Liver (tissue), 9 donors: ENCODE measurements around the gene TTF2. TPM values are rescaled to one million over a fixed set of nuclear protein-coding genes. Genes with fewer than 3 reads are reported as not detected.

Experiments used
- DNase-seq: peaks from one replicate; pipeline ENCODE4 v3.0.0-alpha.2; 2017; ENCODE audit warnings: low spot score
- H3K27ac ChIP-seq, 2 donors: one replicate each; pipeline ENCODE4 v1.7.0; 2013; ENCODE audit warnings: inconsistent platforms in 2 of 2, low read length in 2 of 2, control low read depth in 1 of 2, low read depth in 1 of 2, mild to moderate bottlenecking in 1 of 2
- H3K27me3 ChIP-seq, 4 donors: one replicate each; pipeline versions ENCODE4 v1.6.1 to v1.7.0; 2013; ENCODE audit warnings: low read length in 3 of 4, inconsistent platforms in 1 of 4, mild to moderate bottlenecking in 1 of 4, moderate library complexity in 1 of 4; ENCODE audit not compliant: control insufficient read depth in 4 of 4, insufficient read depth in 4 of 4
- H3K36me3 ChIP-seq, 4 donors: one replicate each; pipeline versions ENCODE4 v1.6.1 to v1.7.0; 2013; ENCODE audit warnings: low read length in 3 of 4, mild to moderate bottlenecking in 3 of 4, low read depth in 1 of 4, moderate library complexity in 1 of 4; ENCODE audit not compliant: control insufficient read depth in 4 of 4, insufficient read depth in 3 of 4
- H3K4me1 ChIP-seq, 4 donors: one replicate each; pipeline versions ENCODE4 v1.6.1 to v1.7.0; 2013; ENCODE audit warnings: low read length in 3 of 4, mild to moderate bottlenecking in 3 of 4, moderate library complexity in 1 of 4; ENCODE audit not compliant: control insufficient read depth in 4 of 4, insufficient read depth in 4 of 4
- H3K4me3 ChIP-seq, 3 donors: one replicate each; pipeline versions ENCODE4 v1.6.1 to v1.7.0; 2013; ENCODE audit warnings: low read length in 3 of 3, control low read depth in 1 of 3, low read depth in 1 of 3, mild to moderate bottlenecking in 1 of 3
- H3K9ac ChIP-seq, 2 donors: one replicate each; pipeline ENCODE4 v1.7.0; 2013; ENCODE audit warnings: low read length in 2 of 2, mild to moderate bottlenecking in 2 of 2, moderate library complexity in 2 of 2, control low read depth in 1 of 2, low read depth in 1 of 2
- H3K9me3 ChIP-seq, 4 donors: one replicate each; pipeline versions ENCODE4 v1.6.1 to v1.7.0; 2013; ENCODE audit warnings: low read length in 3 of 4; ENCODE audit not compliant: control insufficient read depth in 4 of 4
- ATF3 ChIP-seq: IDR thresholded peaks from 2 replicates; pipeline ENCODE4 v1.6.1; 2016; ENCODE audit warnings: antibody characterized with exemption
- CTCF ChIP-seq: fragments of 150-350 bp; IDR thresholded peaks from 2 replicates; pipeline ENCODE4 v1.5.1; 2017; ENCODE audit warnings: improper control_type of control experiment, low read depth, low read length; ENCODE audit not compliant: missing input control
- EGR1 ChIP-seq, 2 donors: IDR thresholded peaks; 2 replicates each; pipeline ENCODE4 v1.6.1; 2016 to 2018; ENCODE audit warnings: antibody characterized with exemption in 2 of 2, low read depth in 2 of 2
- FOXA1 ChIP-seq: IDR thresholded peaks from 2 replicates; pipeline ENCODE4 v1.6.1; 2016; ENCODE audit warnings: antibody characterized with exemption
- FOXA2 ChIP-seq: IDR thresholded peaks from 2 replicates; pipeline ENCODE4 v1.6.1; 2016; ENCODE audit warnings: antibody characterized with exemption
- GABPA ChIP-seq, 2 donors: IDR thresholded peaks in 1 of 2; conservative IDR thresholded peaks in 1 of 2; 2 replicates each; pipeline ENCODE4 v1.6.1; 2016; ENCODE audit warnings: antibody characterized with exemption in 2 of 2, mild to moderate bottlenecking in 1 of 2, moderate library complexity in 1 of 2
- HNF4A ChIP-seq, 2 donors: conservative IDR thresholded peaks; 2 replicates each; pipeline ENCODE4 v1.6.1; 2016; ENCODE audit warnings: antibody characterized with exemption in 2 of 2, mild to moderate bottlenecking in 2 of 2
- HNF4G ChIP-seq: IDR thresholded peaks from 2 replicates; pipeline ENCODE4 v1.6.1; 2016; ENCODE audit warnings: antibody characterized with exemption
- JUND ChIP-seq, 2 donors: IDR thresholded peaks; 2 replicates each; pipeline ENCODE4 v1.6.1; 2016; ENCODE audit warnings: antibody characterized with exemption in 2 of 2
- MAX ChIP-seq: IDR thresholded peaks from 2 replicates; pipeline ENCODE4 v1.6.1; 2016; ENCODE audit warnings: antibody characterized with exemption
- NR2F2 ChIP-seq: IDR thresholded peaks from 2 replicates; pipeline ENCODE4 v1.6.1; 2016; ENCODE audit warnings: antibody characterized with exemption
- RAD21 ChIP-seq, 2 donors: IDR thresholded peaks; 2 replicates each; pipeline ENCODE4 v1.6.1; 2016; ENCODE audit warnings: antibody characterized with exemption in 2 of 2, mild to moderate bottlenecking in 2 of 2
- REST ChIP-seq: IDR thresholded peaks from 2 replicates; pipeline ENCODE4 v1.6.1; 2016; ENCODE audit warnings: antibody characterized with exemption, mild to moderate bottlenecking
- RXRA ChIP-seq, 2 donors: IDR thresholded peaks; 2 replicates each; pipeline ENCODE4 v1.6.1; 2017 to 2018; ENCODE audit warnings: antibody characterized with exemption in 2 of 2, mild to moderate bottlenecking in 1 of 2
- SP1 ChIP-seq: IDR thresholded peaks from 2 replicates; pipeline ENCODE4 v1.6.1; 2018; ENCODE audit warnings: antibody characterized with exemption, mild to moderate bottlenecking
- TAF1 ChIP-seq: conservative IDR thresholded peaks from 2 replicates; pipeline ENCODE4 v1.6.1; 2016; ENCODE audit warnings: antibody characterized with exemption, mild to moderate bottlenecking
- YY1 ChIP-seq: IDR thresholded peaks from 2 replicates; pipeline ENCODE4 v1.6.1; 2016; ENCODE audit warnings: antibody characterized with exemption, mild to moderate bottlenecking
- ZBTB33 ChIP-seq: IDR thresholded peaks from 2 replicates; pipeline ENCODE4 v1.6.1; 2016; ENCODE audit warnings: antibody characterized with exemption
- WGBS: extraction: QIAGEN DNeasy Blood & Tissue Kit; methylation state at CpG from one replicate; pipeline ENCODE4 v1.1.7; 2013; 5-methylcytosine and 5-hydroxymethylcytosine counted together
- polyA plus RNA-seq, 2 donors: library from polyadenylated mRNA; stranded (reverse) in 1 of 2; unstranded in 1 of 2; fragments of 200-250 nt in 1 of 2; fragments of >200 nt in 1 of 2; fragmentation: Nextera tagmentation in 1 of 2; extraction: Ambion mirVana in 1 of 2; gene quantifications; one replicate each; pipeline versions ENCODE4 v1.2.1 to v1.2.3, GENCODE V29; 2013 to 2015
- total RNA-seq, 2 donors: library from RNA; depleted of rRNA; stranded (reverse); fragments of >200 nt; gene quantifications; one replicate each; pipeline ENCODE4 v1.2.3, GENCODE V29; 2014
- donor health status: healthy.
- donor health status: healthy.
- donor health status: healthy.
- donor health status: healthy.
- donor health status: healthy.

Gene TTF2
- total and polyA plus RNA-seq, 4 donors = 1.3 to 16.9 (median 2.8) TPM

GRCh38 chr1:117116090-117116783 lies 56.1 kb downstream of the TTF2 start:
- WGBS = 96% methylated on average over 13 of the region's 13 CpGs
- TF ChIP-seq HNF4G (no peak), CTCF (no peak), ZBTB33 (no peak), SP1 (no peak), ATF3 (no peak), MAX (no peak), RXRA (IDR thresholded peaks at IDR 0.05) (no peak), RAD21 (IDR thresholded peaks at IDR 0.05) (no peak), FOXA1 (no peak), JUND (IDR thresholded peaks at IDR 0.05) (no peak), REST (no peak), HNF4A (conservative IDR thresholded peaks at IDR 0.05) (no peak)
- no peak for DNase-seq
- Histone ChIP-seq H3K9ac (no peak overlapping the region), H3K9me3 (no peaks in the 10 kb centered on the region), H3K27ac (no peak overlapping the region), H3K4me1 (peaks cover 2 to 21% (median 13%) of the 10 kb centered on the region in 4 donors), H3K4me3 (no peak overlapping the region), H3K27me3 (no peaks in the 10 kb centered on the region), H3K36me3 (no peaks in the 10 kb centered on the region)

GRCh38 chr1:117116784-117117130 lies 56.6 kb downstream of the TTF2 start:
- H3K4me3 ChIP-seq = no peak overlapping the region
- no peak overlapping the region for H3K9ac ChIP-seq
- 93% methylated on average over 3 of the region's 3 CpGs for WGBS
- no peak overlapping the region for H3K27ac ChIP-seq
- H3K27me3 ChIP-seq = no peaks in the 10 kb centered on the region
- H3K36me3 ChIP-seq = no peaks in the 10 kb centered on the region
- H3K4me1 ChIP-seq = peaks cover 2 to 23% (median 13%) of the 10 kb centered on the region in 4 donors
- H3K9me3 ChIP-seq = no peaks in the 10 kb centered on the region
- DNase-seq = no peak
- TF ChIP-seq HNF4A (conservative IDR thresholded peaks at IDR 0.05) = no peak
- TF ChIP-seq YY1 = no peak
- no peak for TF ChIP-seq SP1
- no peak for TF ChIP-seq MAX
- no peak for TF ChIP-seq EGR1 (IDR thresholded peaks at IDR 0.05; ENCODE audit: low read depth in 2 of 2)
- TF ChIP-seq GABPA (IDR thresholded peaks at IDR 0.05 in 1 of 2, conservative IDR thresholded peaks at IDR 0.05 in 1 of 2) = no peak
- TF ChIP-seq ZBTB33 = no peak
- no peak for TF ChIP-seq JUND (IDR thresholded peaks at IDR 0.05)
- TF ChIP-seq FOXA2 = no peak
- no peak for TF ChIP-seq NR2F2
- no peak for TF ChIP-seq ATF3
- no peak for TF ChIP-seq FOXA1
- TF ChIP-seq TAF1 = no peak
